Tibial nerve (tissue), 3 donors: Measurements from ENCODE around the gene OR5A1.

Experiments
- EP300 ChIP-seq, 2 donors: sonication (generic); formaldehyde crosslinking; IDR thresholded peaks; one replicate each; pipeline ENCODE4 v1.6.1; 2017; ENCODE audit warnings: antibody characterized with exemption in 2 of 2, mild to moderate bottlenecking in 1 of 2
- POLR2A ChIP-seq, 2 donors: fragments of 450-650 bp; IDR thresholded peaks; one replicate each; pipeline ENCODE4 v1.6.1; 2017; ENCODE audit warnings: antibody characterized with exemption in 2 of 2, mild to moderate bottlenecking in 2 of 2, moderate library complexity in 2 of 2

DNA sequence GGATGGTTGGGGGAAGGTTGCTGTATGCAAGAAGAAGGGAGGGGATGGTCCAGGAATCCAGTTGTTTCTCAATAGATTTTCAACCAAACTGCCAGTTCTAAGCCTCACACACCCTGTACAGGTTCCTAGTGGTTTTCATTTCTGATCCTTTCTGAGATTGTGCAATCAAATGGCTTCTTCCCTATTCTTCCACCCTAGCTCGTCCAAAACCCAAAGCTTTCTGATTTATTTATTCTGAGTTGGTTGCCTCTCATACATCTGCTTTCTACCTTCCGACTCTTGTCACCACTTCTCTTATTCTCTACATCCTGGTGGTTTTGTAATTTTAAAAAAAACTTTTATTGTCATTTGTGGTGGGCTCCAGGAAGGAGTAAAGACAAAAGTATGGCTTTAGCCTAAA lies 22.6 kb upstream of the OR5A1 start:
- TF ChIP-seq POLR2A (IDR thresholded peaks at IDR 0.05) (no peak), EP300 (IDR thresholded peaks at IDR 0.05) (no peak)
